Nephron progenitor cell (in vitro differentiated cells): ENCODE results near the gene LRRC27.
A peak's percentile ranks its signal among the peaks of the same experiment; 100 is the strongest.
"Not testable (repeated sequence)": the region's sequence is repeated elsewhere in the genome, so short reads cannot be mapped to it uniquely, and the experiment has no call there.

Experiments used
- DNase-seq: peaks from one replicate; pipeline ENCODE4 v3.0.0; 2021
- H3K27ac Mint-ChIP-seq: 2 replicates; pipeline ENCODE4 v1.8.0; 2021; ENCODE audit warnings: mild to moderate bottlenecking, moderate library complexity, mixed read lengths
- H3K27me3 Mint-ChIP-seq: 2 replicates; pipeline ENCODE4 v1.8.0; 2021; ENCODE audit warnings: mild to moderate bottlenecking, low read depth, mixed read lengths; ENCODE audit not compliant: poor library complexity
- H3K36me3 Mint-ChIP-seq: 2 replicates; pipeline ENCODE4 v1.8.0; 2021; ENCODE audit warnings: low read depth, mixed read lengths
- H3K4me1 Mint-ChIP-seq: 2 replicates; pipeline ENCODE4 v1.8.0; 2021; ENCODE audit warnings: mixed read lengths
- H3K4me3 Mint-ChIP-seq: 2 replicates; pipeline ENCODE4 v1.8.0; 2021; ENCODE audit warnings: mild to moderate bottlenecking, moderate library complexity, mixed read lengths
- H3K9me3 Mint-ChIP-seq: 2 replicates; pipeline ENCODE4 v1.8.0; 2021; ENCODE audit warnings: mild to moderate bottlenecking, moderate library complexity, mixed read lengths
- TF ChIP-seq, protein P1 (sequence below): fragments of 200-600 bp; sonication (generic); IDR thresholded peaks from 2 replicates; pipeline ENCODE4 v1.5.0; 2021; ENCODE audit warnings: antibody characterized with exemption

Gene LRRC27

GRCh38 chr10:132291826-132292225 lies 40.2 kb upstream of the LRRC27 start:
- no peak overlapping the region for H3K27ac Mint-ChIP-seq
- peaks cover 14% of the 10 kb centered on the region for H3K27me3 Mint-ChIP-seq
- peaks cover 15% of the 10 kb centered on the region for H3K4me1 Mint-ChIP-seq
- H3K4me3 Mint-ChIP-seq, result no peak overlapping the region
- TF ChIP-seq, protein P1, sequence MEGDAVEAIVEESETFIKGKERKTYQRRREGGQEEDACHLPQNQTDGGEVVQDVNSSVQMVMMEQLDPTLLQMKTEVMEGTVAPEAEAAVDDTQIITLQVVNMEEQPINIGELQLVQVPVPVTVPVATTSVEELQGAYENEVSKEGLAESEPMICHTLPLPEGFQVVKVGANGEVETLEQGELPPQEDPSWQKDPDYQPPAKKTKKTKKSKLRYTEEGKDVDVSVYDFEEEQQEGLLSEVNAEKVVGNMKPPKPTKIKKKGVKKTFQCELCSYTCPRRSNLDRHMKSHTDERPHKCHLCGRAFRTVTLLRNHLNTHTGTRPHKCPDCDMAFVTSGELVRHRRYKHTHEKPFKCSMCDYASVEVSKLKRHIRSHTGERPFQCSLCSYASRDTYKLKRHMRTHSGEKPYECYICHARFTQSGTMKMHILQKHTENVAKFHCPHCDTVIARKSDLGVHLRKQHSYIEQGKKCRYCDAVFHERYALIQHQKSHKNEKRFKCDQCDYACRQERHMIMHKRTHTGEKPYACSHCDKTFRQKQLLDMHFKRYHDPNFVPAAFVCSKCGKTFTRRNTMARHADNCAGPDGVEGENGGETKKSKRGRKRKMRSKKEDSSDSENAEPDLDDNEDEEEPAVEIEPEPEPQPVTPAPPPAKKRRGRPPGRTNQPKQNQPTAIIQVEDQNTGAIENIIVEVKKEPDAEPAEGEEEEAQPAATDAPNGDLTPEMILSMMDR, result no peak
- H3K9me3 Mint-ChIP-seq, result peaks cover 13% of the 10 kb centered on the region
- DNase-seq, result no peak
- H3K36me3 Mint-ChIP-seq, result no peaks in the 10 kb centered on the region

DNA sequence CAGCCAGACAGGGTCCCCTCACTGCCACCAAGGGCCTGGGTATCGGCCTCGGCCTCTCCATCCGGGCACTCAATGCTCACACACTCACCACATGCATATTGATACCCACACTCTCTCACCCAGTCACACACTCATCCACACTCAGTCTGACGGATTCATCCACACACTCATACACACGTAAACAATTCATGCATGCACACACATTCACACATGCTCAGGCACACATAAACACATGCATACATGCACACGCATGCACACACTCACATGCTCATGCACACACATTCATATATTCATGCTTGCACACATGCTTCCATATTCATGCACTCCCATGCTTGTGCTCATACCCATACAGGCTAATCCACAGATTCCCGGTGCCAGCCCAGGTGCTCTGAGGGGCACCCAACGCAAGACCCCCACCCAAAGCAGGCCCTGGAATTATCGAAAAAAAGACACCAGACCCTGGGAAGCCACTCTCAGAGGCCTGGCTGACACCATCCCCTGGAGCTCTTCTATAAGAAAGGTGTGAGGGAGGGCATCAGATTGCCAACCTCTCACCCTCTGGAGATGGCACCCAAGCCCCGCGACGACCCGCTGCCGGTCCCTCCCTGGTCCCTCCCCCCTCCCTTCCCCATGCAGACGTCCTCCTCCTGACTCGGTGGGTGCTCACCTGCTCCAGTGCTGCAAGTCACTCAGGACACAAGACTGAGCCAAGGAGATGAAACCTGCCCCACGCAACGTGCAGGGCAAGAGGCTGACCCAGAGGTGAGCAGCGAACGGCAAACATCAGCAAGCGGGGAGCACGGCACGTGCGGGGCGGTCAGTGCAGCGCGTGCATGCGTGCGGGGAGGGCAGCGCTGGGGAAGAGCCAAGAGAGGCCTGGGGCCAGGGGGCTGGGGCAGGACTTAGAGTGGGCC lies 39.4 kb upstream of the LRRC27 start:
- no peaks in the 10 kb centered on the region for H3K36me3 Mint-ChIP-seq
- H3K4me3 Mint-ChIP-seq, result no peak overlapping the region
- peaks cover 15% of the 10 kb centered on the region for H3K4me1 Mint-ChIP-seq

GRCh38 chr10:132293201-132293812 lies 38.7 kb upstream of the LRRC27 start:
- DNase-seq, result no peak
- H3K4me3 Mint-ChIP-seq, result no peak overlapping the region
- TF ChIP-seq, protein P1, result no peak
- peaks cover 20% of the 10 kb centered on the region for H3K4me1 Mint-ChIP-seq
- peaks cover 3% of the 10 kb centered on the region for H3K9me3 Mint-ChIP-seq
- H3K27me3 Mint-ChIP-seq, result peaks cover 18% of the 10 kb centered on the region
- no peak overlapping the region for H3K27ac Mint-ChIP-seq
- no peaks in the 10 kb centered on the region for H3K36me3 Mint-ChIP-seq

More for the DNA sequence above, 39.4 kb upstream of the LRRC27 start:
- TF ChIP-seq, protein P1, result no peak
- Mint-ChIP-seq H3K27me3 (peaks cover 14% of the 10 kb centered on the region), H3K27ac (no peak overlapping the region), H3K9me3 (peaks cover 10% of the 10 kb centered on the region)
- no peak for DNase-seq

DNA sequence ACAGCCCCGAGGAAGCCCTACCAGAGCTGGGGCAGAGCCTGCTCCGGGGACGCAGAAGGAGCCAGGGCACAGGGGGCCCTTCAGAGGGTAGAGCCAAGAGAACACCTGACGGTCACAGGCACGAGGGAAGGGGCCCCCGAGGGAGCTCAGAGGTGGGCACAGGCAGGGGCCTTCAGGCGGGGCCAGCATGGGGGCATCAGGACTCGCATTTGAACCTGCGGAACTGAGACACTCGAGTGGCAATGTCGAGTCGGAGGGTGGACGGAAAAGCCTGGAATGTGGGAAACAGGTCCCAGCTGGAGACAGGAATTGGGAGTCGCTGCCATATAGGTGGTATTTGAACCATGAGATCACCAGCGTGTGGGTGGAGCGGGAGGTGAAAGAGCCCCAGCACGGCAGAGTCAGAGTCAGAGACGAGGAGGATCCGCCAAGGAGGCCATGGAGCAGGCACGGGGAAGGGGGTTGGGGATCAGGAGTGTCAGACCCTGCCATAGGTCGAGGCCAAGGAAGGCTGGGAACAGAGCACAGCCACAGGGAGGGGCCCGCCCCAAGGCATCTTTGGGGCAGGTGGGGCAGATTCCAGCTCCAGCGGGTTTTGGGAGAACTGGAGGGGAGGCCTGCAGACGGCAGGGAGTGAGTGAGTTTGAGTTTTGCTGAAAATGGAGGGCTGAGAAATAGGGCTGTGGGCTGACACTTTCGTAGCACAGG lies 38.0 kb upstream of the LRRC27 start:
- Mint-ChIP-seq H3K36me3 (no peaks in the 10 kb centered on the region), H3K9me3 (no peaks in the 10 kb centered on the region), H3K4me1 (peaks cover 20% of the 10 kb centered on the region), H3K4me3 (no peak overlapping the region), H3K27ac (no peak overlapping the region), H3K27me3 (peaks cover 18% of the 10 kb centered on the region)
- no peak for DNase-seq
- TF ChIP-seq, protein P1, result no peak

- no peak overlapping the region for H3K27ac Mint-ChIP-seq
- no peak overlapping the region for H3K4me3 Mint-ChIP-seq
- TF ChIP-seq, protein P1, result no peak
- peaks cover 23% of the 10 kb centered on the region for H3K27me3 Mint-ChIP-seq
- H3K9me3 Mint-ChIP-seq, result no peaks in the 10 kb centered on the region
- H3K36me3 Mint-ChIP-seq, result no peaks in the 10 kb centered on the region
- DNase-seq, result peak; percentile 81
- peaks cover 15% of the 10 kb centered on the region for H3K4me1 Mint-ChIP-seq
Measured at GRCh38 chr10:132294561-132295318, 37.3 kb upstream of the LRRC27 start.

DNA sequence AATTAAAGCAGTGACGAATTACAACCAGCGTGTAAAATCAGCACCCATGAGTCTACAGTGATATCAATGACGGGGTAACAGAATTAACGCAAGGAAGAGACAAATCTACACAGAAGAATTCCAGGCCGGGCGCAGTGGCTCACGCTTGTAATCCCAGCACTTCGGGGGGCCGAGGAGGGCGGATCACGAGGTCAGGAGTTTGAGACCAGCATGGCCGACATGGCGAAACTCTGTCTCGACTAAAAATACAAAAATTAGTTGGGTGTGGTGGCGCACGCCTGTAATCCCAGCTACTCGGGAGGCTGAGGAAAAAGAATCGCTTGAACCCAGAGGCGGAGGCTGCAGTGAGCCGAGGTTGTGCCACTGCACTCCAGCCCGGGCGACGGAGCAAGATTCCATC lies 36.5 kb upstream of the LRRC27 start:
- H3K27ac Mint-ChIP-seq, H3K4me3 Mint-ChIP-seq, DNase-seq, H3K9me3 Mint-ChIP-seq, H3K36me3 Mint-ChIP-seq: not testable (repeated sequence)
- H3K4me1 Mint-ChIP-seq, result peaks cover 16% of the 10 kb centered on the region
- peaks cover 25% of the 10 kb centered on the region for H3K27me3 Mint-ChIP-seq
